ENCODE results near the gene COLGALT1. TPM values are rescaled to one million over a fixed set of nuclear protein-coding genes. Genes with fewer than 3 reads are reported as not detected.

COLGALT1 gene
- total and polyA plus RNA-seq, 2 of the 8 experiments (the other 6 are each of a cell fraction or from before 2014, with no cell fraction given): 44.7 to 58.1 TPM

- no peak overlapping the region for H3K4ac ChIP-seq (replicated peaks; ENCODE audit: insufficient read length, low read depth, low read length)
- CTCF ChIA-PET (ENCODE audit: partially characterized antibody): interaction anchor here (0.6 to 4.8 kb wide), 5 partner anchors 13 to 202 kb away, joined by 3 to 28 read pairs (median 7); no protein-coding TSS in a partner anchor
These were observed 4.8 kb downstream of the COLGALT1 start for GRCh38 chr19:17560205-17560595.

More at GRCh38 chr19:17560205-17560595, 4.8 kb downstream of the COLGALT1 start:
- WGBS, 2 experiments (ENCODE audit: extremely low coverage in 1 of 2, insufficient coverage in 1 of 2, insufficient read length in 1 of 2, insufficient replicate concordance in 2 of 2, low coverage in 1 of 2, low lambda C conversion rate in 2 of 2, missing lambda C conversion rate in 1 of 2): 91% methylated on average over 14 of the region's 14 CpGs; no CpG with 5 or more reads in 1 of the 2 experiments
- no peak overlapping the region for H3K23ac ChIP-seq (ENCODE audit: insufficient read length)
- H3K4me3 ChIP-seq (ENCODE audit: extremely low read depth in 1 of 4, insufficient read depth in 2 of 4, low read depth in 3 of 4, low read length in 4 of 4): no peak overlapping the region
- H3K27ac ChIP-seq (ENCODE audit: low read depth, low read length): no peak overlapping the region
- H3K56ac ChIP-seq (replicated peaks; ENCODE audit: insufficient read length, low read depth, low read length): no peak overlapping the region
- H3K14ac ChIP-seq (ENCODE audit: insufficient read length): no peak overlapping the region
- H4K91ac ChIP-seq (replicated peaks; ENCODE audit: insufficient read length, low read length): no peak overlapping the region
- H3K23me2 ChIP-seq (ENCODE audit: low read depth, low read length): peaks cover 6% of the 10 kb centered on the region; the same call in 1 of the 2 replicates
- DNase-seq (ENCODE audit: low read depth in 1 of 2, low spot score in 2 of 2) (no peak), FAIRE-seq (no peak)
- H4K20me1 ChIP-seq (replicated peaks in 1 of 2; ENCODE audit: control insufficient read depth in 1 of 2, insufficient read depth in 2 of 2, low read length in 2 of 2): peaks cover 2 to 4% of the 10 kb centered on the region in 2 experiments
- no peak overlapping the region for H4K8ac ChIP-seq (ENCODE audit: extremely low read depth, insufficient read depth, low read length)
- no peaks in the 10 kb centered on the region; a peak in 1 of 4 replicates for H3K79me2 ChIP-seq (ENCODE audit: control insufficient read depth in 1 of 2, insufficient read depth in 2 of 2, low read length in 2 of 2)
- TF ChIP-seq SRF (IDR thresholded peaks at IDR 0.05; ENCODE audit: low read depth, low read length) (no peak), SP2 (IDR thresholded peaks at IDR 0.05; ENCODE audit: low read length) (no peak), POLR2A (IDR thresholded peaks at IDR 0.05; ENCODE audit: control extremely low read depth in 1 of 2, low read depth in 2 of 2, low read length in 2 of 2) (no peak), CHD1 (IDR thresholded peaks at IDR 0.05; ENCODE audit: low read depth, low read length) (no peak), NRF1 (IDR thresholded peaks at IDR 0.05; ENCODE audit: low read depth, low read length) (no peak), CEBPB (IDR thresholded peaks at IDR 0.05; ENCODE audit: low read depth, low read length) (no peak)
- no peak overlapping the region for H2BK5ac ChIP-seq (ENCODE audit: low read depth, low read length)
- H3K79me1 ChIP-seq (ENCODE audit: low read depth, low read length): no peaks in the 10 kb centered on the region
- H3K9ac ChIP-seq (replicated peaks in 1 of 4; ENCODE audit: extremely low read depth in 1 of 4, low read depth in 3 of 4, low read length in 3 of 4): no peak overlapping the region
- H3K4me2 ChIP-seq (ENCODE audit: insufficient read depth in 1 of 2, low read depth in 2 of 2, low read length in 2 of 2): no peak overlapping the region
- H2BK12ac ChIP-seq (ENCODE audit: low read depth, low read length): no peak overlapping the region
- H4K5ac ChIP-seq (ENCODE audit: insufficient read length, low read depth, low read length): no peak overlapping the region
- peaks cover 0 to 3% (median 3%) of the 10 kb centered on the region in 4 experiments; a peak in 4 of 7 replicates for H3K4me1 ChIP-seq (replicated peaks in 1 of 4; ENCODE audit: control insufficient read depth in 3 of 4, insufficient read depth in 4 of 4, low read length in 3 of 4)
- H2AK5ac ChIP-seq (ENCODE audit: low read depth, low read length): no peak overlapping the region
- POLR2A ChIA-PET (ENCODE audit: partially characterized antibody): interaction anchor here (1.3 kb wide), 1 partner anchor 16 kb away, joined by 3 read pairs; no protein-coding TSS in a partner anchor
- no peak overlapping the region for H2AFZ ChIP-seq (ENCODE audit: low read length)
- no peak overlapping the region for H2BK120ac ChIP-seq (replicated peaks; ENCODE audit: low read depth, low read length)
- H3K27me3 ChIP-seq (replicated peaks in 1 of 4; ENCODE audit: control insufficient read depth in 3 of 4, extremely low read depth in 1 of 4, insufficient read depth in 3 of 4, low read length in 3 of 4): peaks cover 0 to 7% (median 2%) of the 10 kb centered on the region in 4 experiments; a peak in 2 of 7 replicates
- no peak overlapping the region for H2BK20ac ChIP-seq (ENCODE audit: low read length)
- peaks cover 0 to 4% (median 0%) of the 10 kb centered on the region in 4 experiments; a peak in 2 of 8 replicates for H3K36me3 ChIP-seq (ENCODE audit: control insufficient read depth in 2 of 4, insufficient read depth in 4 of 4, low read length in 3 of 4)
- H3K18ac ChIP-seq (ENCODE audit: extremely low read depth, low read length): no peak overlapping the region
- no peaks in the 10 kb centered on the region for H3K9me3 ChIP-seq (ENCODE audit: insufficient read depth in 2 of 2, low read depth in 1 of 2, low read length in 1 of 2)
- no peak overlapping the region for H2BK15ac ChIP-seq (ENCODE audit: low read length)
